Measurements from ENCODE around the gene SPG11.
"Not testable (repeated sequence)": the region's sequence is repeated elsewhere in the genome, so short reads cannot be mapped to it uniquely, and the experiment has no call there.

SPG11 gene

GRCh38 chr15:44544745-44545144 is 118.7 kb downstream of the SPG11 start:
- not testable (repeated sequence) for H3K9me3 Mint-ChIP-seq, DNase-seq, H3K27me3 Mint-ChIP-seq
- peaks cover 71% of the 10 kb centered on the region for H3K36me3 Mint-ChIP-seq (ENCODE audit: low read depth)
- peak overlapping the region; percentile 86 for H3K27ac Mint-ChIP-seq
- peaks cover 71% of the 10 kb centered on the region for H3K4me1 Mint-ChIP-seq (ENCODE audit: low read depth)
- peak overlapping the region; percentile 39 for H3K4me3 Mint-ChIP-seq

- H3K27ac Mint-ChIP-seq = no peak overlapping the region
Observed at GRCh38 chr15:44542596-44542995, 120.9 kb downstream of the SPG11 start.

GRCh38 chr15:44541282-44541958 is 122.0 kb downstream of the SPG11 start:
- Mint-ChIP-seq H3K36me3 (ENCODE audit: low read depth) (peaks cover 73% of the 10 kb centered on the region), H3K9me3 (no peaks in the 10 kb centered on the region), H3K4me1 (ENCODE audit: low read depth) (peaks cover 64% of the 10 kb centered on the region), H3K4me3 (peak overlapping the region; percentile 43), H3K27ac (peak overlapping the region; percentile 53), H3K27me3 (no peaks in the 10 kb centered on the region)
- no peak for DNase-seq

More at GRCh38 chr15:44542596-44542995, 120.9 kb downstream of the SPG11 start:
- H3K4me3 Mint-ChIP-seq = no peak overlapping the region
- H3K27me3 Mint-ChIP-seq = no peaks in the 10 kb centered on the region
- no peaks in the 10 kb centered on the region for H3K9me3 Mint-ChIP-seq
- H3K4me1 Mint-ChIP-seq (ENCODE audit: low read depth) = peaks cover 72% of the 10 kb centered on the region
- DNase-seq = no peak
- H3K36me3 Mint-ChIP-seq (ENCODE audit: low read depth) = peaks cover 74% of the 10 kb centered on the region

- peaks cover 62% of the 10 kb centered on the region for H3K4me1 Mint-ChIP-seq (ENCODE audit: low read depth)
- DNase-seq = no peak
Observed at GRCh38 chr15:44537735-44538240, 125.7 kb downstream of the SPG11 start.

GRCh38 chr15:44536962-44537734 is 126.3 kb downstream of the SPG11 start, which contains the start of gene EIF3J:
Gene EIF3J, plus strand, starts transcription at chr15:44537147. Its CDS starts 48 bp downstream, at chr15:44537195.
- H3K4me3 Mint-ChIP-seq = peak within 1 kb of the TSS; percentile 88
- H3K4me1 Mint-ChIP-seq (ENCODE audit: low read depth) = peaks cover 57% of the 10 kb centered on the region
- peaks cover 75% of the 10 kb centered on the region for H3K36me3 Mint-ChIP-seq (ENCODE audit: low read depth)
- H3K27ac Mint-ChIP-seq = peak within 1 kb of the TSS; percentile 98
- no peaks in the 10 kb centered on the region for H3K9me3 Mint-ChIP-seq
- DNase-seq = peak; percentile 95
- H3K27me3 Mint-ChIP-seq = no peaks in the 10 kb centered on the region

More at GRCh38 chr15:44537735-44538240, 125.7 kb downstream of the SPG11 start:
- Mint-ChIP-seq H3K4me3 (peak overlapping the region; percentile 88), H3K9me3 (no peaks in the 10 kb centered on the region), H3K36me3 (ENCODE audit: low read depth) (peaks cover 77% of the 10 kb centered on the region), H3K27me3 (no peaks in the 10 kb centered on the region), H3K27ac (peak overlapping the region; percentile 98)

- Mint-ChIP-seq H3K36me3 (ENCODE audit: low read depth) (peaks cover 70% of the 10 kb centered on the region), H3K9me3 (no peaks in the 10 kb centered on the region), H3K27me3 (no peaks in the 10 kb centered on the region), H3K4me3 (peak overlapping the region; percentile 88), H3K27ac (peak overlapping the region; percentile 98), H3K4me1 (ENCODE audit: low read depth) (peaks cover 50% of the 10 kb centered on the region)
- DNase-seq = no peak
Observed at GRCh38 chr15:44536302-44536961, 127.0 kb downstream of the SPG11 start.

- Mint-ChIP-seq H3K4me3 (peak overlapping the region; percentile 88), H3K27me3 (no peaks in the 10 kb centered on the region), H3K36me3 (ENCODE audit: low read depth) (peaks cover 64% of the 10 kb centered on the region), H3K4me1 (ENCODE audit: low read depth) (peaks cover 44% of the 10 kb centered on the region), H3K9me3 (no peaks in the 10 kb centered on the region), H3K27ac (peak overlapping the region; percentile 98)
- peak; percentile 60 for DNase-seq
Observed at GRCh38 chr15:44535523-44536301, 127.8 kb downstream of the SPG11 start.

GRCh38 chr15:44535092-44535491 is 128.4 kb downstream of the SPG11 start:
- peaks cover 40% of the 10 kb centered on the region for H3K4me1 Mint-ChIP-seq (ENCODE audit: low read depth)
- DNase-seq = no peak
- H3K4me3 Mint-ChIP-seq = peak overlapping the region; percentile 88
- no peaks in the 10 kb centered on the region for H3K9me3 Mint-ChIP-seq
- H3K27ac Mint-ChIP-seq = peak overlapping the region; percentile 98
- H3K36me3 Mint-ChIP-seq (ENCODE audit: low read depth) = peaks cover 58% of the 10 kb centered on the region
- no peaks in the 10 kb centered on the region for H3K27me3 Mint-ChIP-seq

GRCh38 chr15:44532689-44533088 is 130.8 kb downstream of the SPG11 start:
- no peak for DNase-seq
- no peak overlapping the region for H3K4me3 Mint-ChIP-seq

GRCh38 chr15:44532275-44532674 is 131.2 kb downstream of the SPG11 start:
- peaks cover 28% of the 10 kb centered on the region for H3K4me1 Mint-ChIP-seq (ENCODE audit: low read depth)
- not testable (repeated sequence) for H3K9me3 Mint-ChIP-seq, DNase-seq, H3K27me3 Mint-ChIP-seq, H3K4me3 Mint-ChIP-seq
- peaks cover 46% of the 10 kb centered on the region for H3K36me3 Mint-ChIP-seq (ENCODE audit: low read depth)
- H3K27ac Mint-ChIP-seq = peak overlapping the region; percentile 76

More at GRCh38 chr15:44532689-44533088, 130.8 kb downstream of the SPG11 start:
- no peaks in the 10 kb centered on the region for H3K27me3 Mint-ChIP-seq
- H3K36me3 Mint-ChIP-seq (ENCODE audit: low read depth) = peaks cover 45% of the 10 kb centered on the region
- H3K27ac Mint-ChIP-seq = peak overlapping the region; percentile 76
- no peaks in the 10 kb centered on the region for H3K9me3 Mint-ChIP-seq
- H3K4me1 Mint-ChIP-seq (ENCODE audit: low read depth) = peaks cover 28% of the 10 kb centered on the region

GRCh38 chr15:44530653-44531052 is 132.8 kb downstream of the SPG11 start:
- Mint-ChIP-seq H3K27me3 (no peaks in the 10 kb centered on the region), H3K36me3 (ENCODE audit: low read depth) (peaks cover 43% of the 10 kb centered on the region), H3K9me3 (no peaks in the 10 kb centered on the region), H3K4me3 (no peak overlapping the region), H3K27ac (peak overlapping the region; percentile 22), H3K4me1 (ENCODE audit: low read depth) (peaks cover 26% of the 10 kb centered on the region)
- no peak for DNase-seq

- no peak overlapping the region for H3K4me3 Mint-ChIP-seq
- H3K27ac Mint-ChIP-seq = peak overlapping the region; percentile 22
- H3K27me3 Mint-ChIP-seq = no peaks in the 10 kb centered on the region
Observed at GRCh38 chr15:44529864-44530604, 133.4 kb downstream of the SPG11 start.

GRCh38 chr15:44527241-44527640 is 136.2 kb downstream of the SPG11 start:
- H3K36me3 Mint-ChIP-seq (ENCODE audit: low read depth) = peaks cover 55% of the 10 kb centered on the region
- no peak overlapping the region for H3K4me3 Mint-ChIP-seq
- peaks cover 8% of the 10 kb centered on the region for H3K4me1 Mint-ChIP-seq (ENCODE audit: low read depth)
- H3K27ac Mint-ChIP-seq = peak overlapping the region; percentile 35
- DNase-seq = no peak
- H3K27me3 Mint-ChIP-seq = no peaks in the 10 kb centered on the region
- no peaks in the 10 kb centered on the region for H3K9me3 Mint-ChIP-seq

More at GRCh38 chr15:44529864-44530604, 133.4 kb downstream of the SPG11 start:
- H3K9me3 Mint-ChIP-seq = no peaks in the 10 kb centered on the region
- peaks cover 22% of the 10 kb centered on the region for H3K4me1 Mint-ChIP-seq (ENCODE audit: low read depth)
- peaks cover 44% of the 10 kb centered on the region for H3K36me3 Mint-ChIP-seq (ENCODE audit: low read depth)
- peak; percentile 18 for DNase-seq
